ENCODE data around the gene ZBED4.

DNA sequence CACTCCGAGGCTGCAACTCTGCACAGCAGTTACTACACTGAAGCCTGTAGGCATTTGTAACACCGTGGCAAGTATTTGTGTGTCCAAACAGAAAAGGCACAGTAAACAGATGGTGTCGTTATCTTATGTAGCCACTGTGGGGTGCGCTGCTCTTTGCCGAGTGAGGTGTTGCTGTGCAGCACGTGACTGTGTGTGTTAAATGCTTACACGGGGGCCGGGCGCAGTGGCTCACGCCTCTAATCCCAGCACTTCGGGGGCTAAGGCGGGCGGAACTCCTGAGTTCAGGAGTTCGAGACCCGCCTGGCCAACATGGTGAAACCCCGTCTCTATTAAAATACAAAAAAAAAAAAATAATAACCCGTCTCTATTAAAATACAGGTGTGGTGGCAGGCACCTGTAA, 11.5 kb downstream of the ZBED4 start:
- TF ChIP-seq, protein P1, sequence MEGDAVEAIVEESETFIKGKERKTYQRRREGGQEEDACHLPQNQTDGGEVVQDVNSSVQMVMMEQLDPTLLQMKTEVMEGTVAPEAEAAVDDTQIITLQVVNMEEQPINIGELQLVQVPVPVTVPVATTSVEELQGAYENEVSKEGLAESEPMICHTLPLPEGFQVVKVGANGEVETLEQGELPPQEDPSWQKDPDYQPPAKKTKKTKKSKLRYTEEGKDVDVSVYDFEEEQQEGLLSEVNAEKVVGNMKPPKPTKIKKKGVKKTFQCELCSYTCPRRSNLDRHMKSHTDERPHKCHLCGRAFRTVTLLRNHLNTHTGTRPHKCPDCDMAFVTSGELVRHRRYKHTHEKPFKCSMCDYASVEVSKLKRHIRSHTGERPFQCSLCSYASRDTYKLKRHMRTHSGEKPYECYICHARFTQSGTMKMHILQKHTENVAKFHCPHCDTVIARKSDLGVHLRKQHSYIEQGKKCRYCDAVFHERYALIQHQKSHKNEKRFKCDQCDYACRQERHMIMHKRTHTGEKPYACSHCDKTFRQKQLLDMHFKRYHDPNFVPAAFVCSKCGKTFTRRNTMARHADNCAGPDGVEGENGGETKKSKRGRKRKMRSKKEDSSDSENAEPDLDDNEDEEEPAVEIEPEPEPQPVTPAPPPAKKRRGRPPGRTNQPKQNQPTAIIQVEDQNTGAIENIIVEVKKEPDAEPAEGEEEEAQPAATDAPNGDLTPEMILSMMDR (IDR thresholded peaks at IDR 0.05) = no peak
- TF ChIP-seq POLR2A (IDR thresholded peaks at IDR 0.05) = no peak

Measured in adrenal gland (tissue), 5 donors.